GM06990 (cell line): ENCODE data around the gene TKTL1.

Source experiments
- DNase-seq: peaks from one replicate; pipeline ENCODE4 v3.0.0-alpha.2; 2011; ENCODE audit not compliant: insufficient read length; ENCODE audit errors: extremely low read depth
- H3K27me3 ChIP-seq: replicated peaks from 2 replicates; pipeline ENCODE4 v1.6.0; 2011; ENCODE audit warnings: low read length; ENCODE audit not compliant: control insufficient read depth, insufficient read depth
- H3K36me3 ChIP-seq: 2 replicates; pipeline ENCODE4 v1.5.1; 2011; ENCODE audit warnings: low read length; ENCODE audit not compliant: control insufficient read depth, insufficient read depth
- H3K4me3 ChIP-seq: replicated peaks from 2 replicates; pipeline ENCODE4 v1.5.1; 2011; ENCODE audit warnings: low read depth, mild to moderate bottlenecking, control low read depth, low read length
- CTCF ChIP-seq: IDR thresholded peaks from 2 replicates; pipeline ENCODE4 v1.5.1; 2011; ENCODE audit warnings: low read length, control low read depth, mild to moderate bottlenecking, inconsistent platforms; ENCODE audit not compliant: insufficient read depth, poor library complexity, severe bottlenecking

Gene TKTL1

GRCh38 chrX:154362085-154362742 is 66.6 kb downstream of the TKTL1 start:
- H3K4me3 ChIP-seq: no peak overlapping the region
- no peak for TF ChIP-seq CTCF
- no peak for DNase-seq
- no peaks in the 10 kb centered on the region for H3K27me3 ChIP-seq
- H3K36me3 ChIP-seq: peaks cover 52% of the 10 kb centered on the region

- no peak for DNase-seq
- Histone ChIP-seq H3K27me3 (no peaks in the 10 kb centered on the region), H3K36me3 (peaks cover 40% of the 10 kb centered on the region), H3K4me3 (no peak overlapping the region)
- TF ChIP-seq CTCF: no peak
Observed at GRCh38 chrX:154363706-154364439, 68.3 kb downstream of the TKTL1 start.

GRCh38 chrX:154365052-154365600 is 69.5 kb downstream of the TKTL1 start:
- no peak for TF ChIP-seq CTCF
- Histone ChIP-seq H3K4me3 (no peak overlapping the region), H3K36me3 (peaks cover 34% of the 10 kb centered on the region), H3K27me3 (no peaks in the 10 kb centered on the region)
- DNase-seq: no peak

GRCh38 chrX:154365997-154366665 is 70.5 kb downstream of the TKTL1 start:
- no peak for TF ChIP-seq CTCF
- peaks cover 30% of the 10 kb centered on the region for H3K36me3 ChIP-seq
- no peak for DNase-seq

GRCh38 chrX:154366666-154367055 is 71.1 kb downstream of the TKTL1 start:
- Histone ChIP-seq H3K36me3 (peaks cover 27% of the 10 kb centered on the region), H3K27me3 (no peaks in the 10 kb centered on the region), H3K4me3 (no peak overlapping the region)
- no peak for DNase-seq
- TF ChIP-seq CTCF: no peak

More at GRCh38 chrX:154365997-154366665, 70.5 kb downstream of the TKTL1 start:
- H3K4me3 ChIP-seq: no peak overlapping the region
- H3K27me3 ChIP-seq: no peaks in the 10 kb centered on the region
